Endothelial cell of umbilical vein (primary cell): ENCODE results near the gene SPG21. TPM values are rescaled to one million over a fixed set of nuclear protein-coding genes. Genes with fewer than 3 reads are reported as not detected.

Experiments
- BruUV-seq: library from RNA; stranded (reverse); fragments of 400-500 nt; replicated peaks from 2 replicates; lab custom pipeline; 2021; lab: Mats Ljungman, UMichigan
- CTCF ChIA-PET: fragments of 300-600, 350-600 bp; sonication (Branson Sonifier 250); formaldehyde crosslinking; loops from one replicate; lab custom pipeline; 2021; ENCODE audit warnings: antibody characterized with exemption, inconsistent platforms; lab: Charles Lee
- POLR2A ChIA-PET: fragments of 300-600, 350-600 bp; sonication (Branson Sonifier 250); formaldehyde crosslinking; loops from one replicate; lab custom pipeline; 2021; ENCODE audit warnings: antibody characterized with exemption, inconsistent platforms; lab: Charles Lee
- DNase-seq: peaks from one replicate; pipeline ENCODE4 v3.0.0-alpha.2; 2011; ENCODE audit warnings: low read depth, low spot score
- FAIRE-seq: peaks from 2 replicates; lab custom pipeline; 2011; peaks lifted over from hg19 to GRCh38; lab: Jason Lieb, UNC
- H2AFZ ChIP-seq: 2 replicates; pipeline ENCODE4 v1.6.0; 2012; ENCODE audit warnings: low read depth, low read length, control low read depth, inconsistent platforms
- H3K27ac ChIP-seq: 2 replicates; pipeline ENCODE4 v1.5.1; 2011; ENCODE audit warnings: low read depth, mild to moderate bottlenecking, control low read depth, low read length, moderate library complexity; ENCODE audit not compliant: insufficient read depth
- H3K27me3 ChIP-seq, 2 experiments: 2 replicates each; pipeline versions ENCODE4 v1.6.0 to v1.6.1; 2011; ENCODE audit warnings: low read length in 2 of 2, mixed read lengths in 1 of 2; ENCODE audit not compliant: control insufficient read depth in 2 of 2, insufficient read depth in 2 of 2
- H3K36me3 ChIP-seq, 2 experiments: 2 replicates in 1 of 2; 3 replicates in 1 of 2; pipeline ENCODE4 v1.5.1; 2011; ENCODE audit warnings: low read length in 2 of 2, mild to moderate bottlenecking in 1 of 2, moderate library complexity in 1 of 2; ENCODE audit not compliant: control insufficient read depth in 2 of 2, insufficient read depth in 2 of 2; ENCODE audit errors: extremely low read depth in 1 of 2
- H3K4me1 ChIP-seq: 3 replicates; pipeline ENCODE4 v1.5.1; 2011; ENCODE audit warnings: mild to moderate bottlenecking, low read length; ENCODE audit not compliant: control insufficient read depth, insufficient read depth; ENCODE audit errors: extremely low read depth
- H3K4me2 ChIP-seq: 2 replicates; pipeline ENCODE4 v1.6.1; 2011; ENCODE audit warnings: low read length, control low read depth, mixed read lengths; ENCODE audit not compliant: insufficient read depth
- H3K4me3 ChIP-seq, 3 experiments: fragments of 200-600 bp in 1 of 3; sonication (generic), shearing (Covaris generic) in 1 of 3; replicated peaks in 1 of 3; 2 replicates each; pipeline ENCODE4 v1.5.1; 2011 to 2016; ENCODE audit warnings: control low read depth in 3 of 3, low read length in 3 of 3, mild to moderate bottlenecking in 2 of 3, inconsistent platforms in 1 of 3, low read depth in 1 of 3, moderate library complexity in 1 of 3; ENCODE audit not compliant: insufficient read depth in 1 of 3
- H3K79me2 ChIP-seq: 2 replicates; pipeline ENCODE4 v1.6.0; 2012; ENCODE audit warnings: low read length, inconsistent platforms; ENCODE audit not compliant: control insufficient read depth, insufficient read depth
- H3K9ac ChIP-seq: replicated peaks from 2 replicates; pipeline ENCODE3; 2011; ENCODE audit warnings: low read length, control low read depth; ENCODE audit not compliant: insufficient read depth; ENCODE audit errors: extremely low read depth
- H3K9me1 ChIP-seq: replicated peaks from 3 replicates; pipeline ENCODE4 v1.6.0; 2011; ENCODE audit warnings: mild to moderate bottlenecking, low read length; ENCODE audit not compliant: control insufficient read depth, insufficient read depth; ENCODE audit errors: extremely low read depth
- H3K9me3 ChIP-seq: replicated peaks from 2 replicates; pipeline ENCODE4 v1.5.1; 2012; ENCODE audit warnings: low read length, inconsistent platforms; ENCODE audit not compliant: control insufficient read depth, insufficient read depth
- H4K20me1 ChIP-seq: replicated peaks from 2 replicates; pipeline ENCODE3; 2011; ENCODE audit warnings: mild to moderate bottlenecking, low read length; ENCODE audit not compliant: control insufficient read depth, insufficient read depth; ENCODE audit errors: extremely low read depth
- EZH2 ChIP-seq: IDR thresholded peaks from 2 replicates; pipeline ENCODE4 v1.6.1; 2012; ENCODE audit warnings: borderline replicate concordance, low read depth, mild to moderate bottlenecking, moderate library complexity, low read length, inconsistent platforms; ENCODE audit not compliant: severe bottlenecking
- FOS ChIP-seq: IDR thresholded peaks from 2 replicates; pipeline ENCODE4 v1.6.1; 2011; ENCODE audit warnings: mild to moderate bottlenecking, low read length, moderate library complexity, borderline replicate concordance; ENCODE audit not compliant: insufficient read depth
- GATA2 ChIP-seq: IDR thresholded peaks from 2 replicates; pipeline ENCODE4 v1.7.0; 2011; ENCODE audit warnings: low read depth, mild to moderate bottlenecking, moderate library complexity, mixed read lengths, low read length; ENCODE audit not compliant: insufficient read length, insufficient read depth
- JUN ChIP-seq: IDR thresholded peaks from 2 replicates; pipeline ENCODE4 v1.6.1; 2011; ENCODE audit warnings: borderline replicate concordance, low read depth; ENCODE audit not compliant: insufficient read length, insufficient read depth
- MYC ChIP-seq: IDR thresholded peaks from one replicate; pipeline ENCODE4 v1.6.1; 2011; ENCODE audit warnings: mild to moderate bottlenecking, low read depth, low read length
- POLR2A ChIP-seq: IDR thresholded peaks from 2 replicates; pipeline ENCODE4 v1.6.1; 2012; ENCODE audit warnings: low read depth, mild to moderate bottlenecking, control low read depth, low read length
- POLR2AphosphoS5 ChIP-seq: IDR thresholded peaks from 2 replicates; pipeline ENCODE4 v1.6.1; 2012; ENCODE audit warnings: low read depth, mild to moderate bottlenecking, control low read depth, low read length, moderate library complexity; ENCODE audit not compliant: insufficient read depth
- dilution Hi-C: fragments of 300-500 bp; cut with MboI; formaldehyde crosslinking; loops from one replicate; pipeline ENCODE4 v1.15.0; 2019; ENCODE audit warnings: low sequenced_read_pairs; ENCODE audit not compliant: extremely low pct_ligation_motif_present
- intact Hi-C: fragments of 100-400 bp; cut with micrococcal nuclease; formaldehyde crosslinking; loops from one replicate; pipeline ENCODE4 v1.10.0; 2022
- polyA plus RNA-seq, 4 experiments: library from polyadenylated mRNA; depleted of rRNA in 3 of 4; stranded (reverse) in 3 of 4; unstranded in 1 of 4; fragments of >200 nt; gene quantifications; 2 replicates each; pipeline versions ENCODE4 v1.2.1 to v1.2.3, GENCODE V29; 2011 to 2012; ENCODE audit warnings: missing spikeins in 1 of 4
- total RNA-seq: library from RNA; stranded (reverse); gene quantifications from 2 replicates; pipeline ENCODE4 v1.2.3, GENCODE V29; 2021
- TF ChIP-seq, protein P1 (sequence below), 2 donors: IDR thresholded peaks; 1 replicate in 1 of 2; 2 replicates in 1 of 2; pipeline ENCODE4 v1.5.1; 2011; ENCODE audit warnings: low read length in 2 of 2, mild to moderate bottlenecking in 2 of 2, moderate library complexity in 2 of 2, control low read depth in 1 of 2, inconsistent platforms in 1 of 2, low read depth in 1 of 2; ENCODE audit not compliant: insufficient read depth in 1 of 2; ENCODE audit errors: extremely low read depth in 1 of 2
- TF ChIP-seq, protein P2 (sequence below): IDR thresholded peaks from 2 replicates; pipeline ENCODE4 v1.6.1; 2011; ENCODE audit not compliant: insufficient read depth, insufficient read length

SPG21 gene
- total and polyA plus RNA-seq, 2 donors (not counting 3 experiments of a cell fraction or from before 2014, with no cell fraction given), result 70.2 to 82.5 TPM

DNA sequence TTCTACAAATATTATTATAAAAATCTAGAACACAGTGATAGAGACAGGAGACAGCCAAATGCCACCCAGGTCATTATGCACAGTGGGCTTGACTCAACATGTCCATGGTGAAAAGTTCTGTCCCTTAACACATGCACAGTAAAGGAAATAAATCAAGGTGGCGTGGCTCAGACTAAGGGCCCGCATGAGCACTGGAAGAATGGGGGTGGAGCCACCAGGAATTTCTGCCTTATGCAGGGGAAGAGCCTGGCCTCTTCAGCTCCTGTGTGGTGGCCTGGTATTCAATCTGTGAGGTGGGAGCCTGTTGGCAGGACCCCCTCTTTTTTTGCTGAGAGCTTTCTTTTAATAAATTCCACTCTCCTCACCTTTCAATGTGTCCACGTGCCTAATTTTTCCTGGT is 17.2 kb upstream of the SPG21 start:
- Histone ChIP-seq H3K27ac (no peak overlapping the region), H3K4me2 (no peak overlapping the region), H3K9me1 (no peaks in the 10 kb centered on the region), H3K4me1 (no peaks in the 10 kb centered on the region), H3K9ac (no peak overlapping the region), H2AFZ (no peak overlapping the region), H3K9me3 (no peaks in the 10 kb centered on the region), H3K36me3 (no peaks in the 10 kb centered on the region), H3K79me2 (no peaks in the 10 kb centered on the region), H3K27me3 (no peaks in the 10 kb centered on the region), H3K4me3 (no peak overlapping the region), H4K20me1 (no peaks in the 10 kb centered on the region)
- CTCF ChIA-PET, result no interaction called here
- FAIRE-seq (no peak), DNase-seq (no peak)
- POLR2A ChIA-PET, result no interaction called here
- no TSS peak for BruUV-seq
- TF ChIP-seq POLR2AphosphoS5, result no peak
- TF ChIP-seq FOS, result no peak
- TF ChIP-seq, protein P1, sequence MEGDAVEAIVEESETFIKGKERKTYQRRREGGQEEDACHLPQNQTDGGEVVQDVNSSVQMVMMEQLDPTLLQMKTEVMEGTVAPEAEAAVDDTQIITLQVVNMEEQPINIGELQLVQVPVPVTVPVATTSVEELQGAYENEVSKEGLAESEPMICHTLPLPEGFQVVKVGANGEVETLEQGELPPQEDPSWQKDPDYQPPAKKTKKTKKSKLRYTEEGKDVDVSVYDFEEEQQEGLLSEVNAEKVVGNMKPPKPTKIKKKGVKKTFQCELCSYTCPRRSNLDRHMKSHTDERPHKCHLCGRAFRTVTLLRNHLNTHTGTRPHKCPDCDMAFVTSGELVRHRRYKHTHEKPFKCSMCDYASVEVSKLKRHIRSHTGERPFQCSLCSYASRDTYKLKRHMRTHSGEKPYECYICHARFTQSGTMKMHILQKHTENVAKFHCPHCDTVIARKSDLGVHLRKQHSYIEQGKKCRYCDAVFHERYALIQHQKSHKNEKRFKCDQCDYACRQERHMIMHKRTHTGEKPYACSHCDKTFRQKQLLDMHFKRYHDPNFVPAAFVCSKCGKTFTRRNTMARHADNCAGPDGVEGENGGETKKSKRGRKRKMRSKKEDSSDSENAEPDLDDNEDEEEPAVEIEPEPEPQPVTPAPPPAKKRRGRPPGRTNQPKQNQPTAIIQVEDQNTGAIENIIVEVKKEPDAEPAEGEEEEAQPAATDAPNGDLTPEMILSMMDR (IDR thresholded peaks at IDR 0.05; ENCODE audit: extremely low read depth in 1 of 2, insufficient read depth in 1 of 2, low read depth in 1 of 2, low read length in 2 of 2), result no peak
- TF ChIP-seq EZH2, result no peak
- TF ChIP-seq JUN, result no peak
- no peak for TF ChIP-seq MYC
- TF ChIP-seq, protein P2, sequence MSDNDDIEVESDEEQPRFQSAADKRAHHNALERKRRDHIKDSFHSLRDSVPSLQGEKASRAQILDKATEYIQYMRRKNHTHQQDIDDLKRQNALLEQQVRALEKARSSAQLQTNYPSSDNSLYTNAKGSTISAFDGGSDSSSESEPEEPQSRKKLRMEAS, result no peak
- TF ChIP-seq POLR2A, result no peak
- TF ChIP-seq GATA2, result no peak
- dilution Hi-C loops (no loop called here), intact Hi-C loops (no loop called here)
